Activated CD8-positive, alpha-beta memory T cell treated with anti-CD3 and anti-CD28 coated beads for 48 hours (primary cell): ENCODE data around the gene IGF2R.
"Not testable (repeated sequence)": the region's sequence is repeated elsewhere in the genome, so short reads cannot be mapped to it uniquely, and the experiment has no call there.

Experiments
- DNase-seq, 3 experiments: peaks; one replicate each; pipeline ENCODE4 v3.0.0-alpha.2; 2020; ENCODE audit warnings: low read depth in 2 of 3, low spot score in 2 of 3

Gene IGF2R

GRCh38 chr6:159968295-159969203 lies at the start of gene IGF2R:
Gene IGF2R (plus strand): TSS chr6:159969082. CDS start chr6:159969247, 165 bp downstream.
- peak; percentile 79 to 89 (median 80) for DNase-seq

- DNase-seq, result no peak
These were observed 49.1 kb upstream of the IGF2R start for GRCh38 chr6:159919800-159920199.

GRCh38 chr6:159924150-159924549 lies 44.7 kb upstream of the IGF2R start:
- not testable (repeated sequence) for DNase-seq

- DNase-seq, result no peak
These were observed 42.2 kb upstream of the IGF2R start for GRCh38 chr6:159926542-159927203.

- DNase-seq, result no peak
These were observed 39.1 kb upstream of the IGF2R start for GRCh38 chr6:159929819-159930218.

- peak in 1 of 3 experiments; percentile 13 for DNase-seq
These were observed 37.8 kb upstream of the IGF2R start for GRCh38 chr6:159931112-159931511.

- DNase-seq, result no peak
These were observed 37.0 kb upstream of the IGF2R start for GRCh38 chr6:159931846-159932245.

- DNase-seq, result no peak
These were observed 35.8 kb upstream of the IGF2R start for GRCh38 chr6:159933077-159933476.

- no peak for DNase-seq
These were observed 34.7 kb upstream of the IGF2R start for GRCh38 chr6:159934181-159934580.

- DNase-seq, result no peak
These were observed 33.8 kb upstream of the IGF2R start for GRCh38 chr6:159935065-159935464.

- DNase-seq, result no peak
These were observed 33.2 kb upstream of the IGF2R start for GRCh38 chr6:159935633-159936032.

- DNase-seq, result no peak
These were observed 29.3 kb upstream of the IGF2R start for GRCh38 chr6:159939591-159940016.

GRCh38 chr6:159941286-159942113 lies 27.4 kb upstream of the IGF2R start:
- DNase-seq, result no peak

GRCh38 chr6:159943101-159943632 lies 25.7 kb upstream of the IGF2R start:
- DNase-seq, result no peak

- DNase-seq, result no peak
These were observed 24.8 kb upstream of the IGF2R start for GRCh38 chr6:159943968-159944598.

- no peak for DNase-seq
These were observed 23.0 kb upstream of the IGF2R start for GRCh38 chr6:159945801-159946392.

- no peak for DNase-seq
These were observed 22.0 kb upstream of the IGF2R start for GRCh38 chr6:159946912-159947311.

- no peak for DNase-seq
These were observed 20.7 kb upstream of the IGF2R start for GRCh38 chr6:159948199-159948598.

- no peak for DNase-seq
These were observed 17.1 kb upstream of the IGF2R start for GRCh38 chr6:159951772-159952171.

- DNase-seq, result no peak
These were observed 16.4 kb upstream of the IGF2R start for GRCh38 chr6:159952289-159953005.
